ENCODE measurements around the gene ADCY5. TPM values are rescaled to one million over a fixed set of nuclear protein-coding genes. Genes with fewer than 3 reads are reported as not detected.

Gene ADCY5
- total RNA-seq, 1 donor from 2014 or later, result not detected

- no peaks in the 10 kb centered on the region for H3K36me3 ChIP-seq (ENCODE audit: control insufficient read depth, insufficient read depth, low read length)
- no peak for DNase-seq (ENCODE audit: low read depth)
These were observed 53.7 kb downstream of the ADCY5 start for GRCh38 chr3:123395235-123395634.

GRCh38 chr3:123394391-123395020 lies 54.4 kb downstream of the ADCY5 start:
- no peak overlapping the region for H3K4me3 ChIP-seq (ENCODE audit: low read depth, low read length)
- H3K36me3 ChIP-seq (ENCODE audit: control insufficient read depth, insufficient read depth, low read length), result no peaks in the 10 kb centered on the region
- FAIRE-seq, result no peak
- DNase-seq (ENCODE audit: low read depth), result no peak
- TF ChIP-seq CTCF (IDR thresholded peaks at IDR 0.05; ENCODE audit: insufficient read depth, low read length, severe bottlenecking), result no peak
- peaks cover 3% of the 10 kb centered on the region for H3K27me3 ChIP-seq (ENCODE audit: control insufficient read depth, insufficient read depth, low read length)

More at GRCh38 chr3:123395235-123395634, 53.7 kb downstream of the ADCY5 start:
- no peak for FAIRE-seq
- H3K4me3 ChIP-seq (ENCODE audit: low read depth, low read length), result no peak overlapping the region
- no peak for TF ChIP-seq CTCF (IDR thresholded peaks at IDR 0.05; ENCODE audit: insufficient read depth, low read length, severe bottlenecking)
- H3K27me3 ChIP-seq (ENCODE audit: control insufficient read depth, insufficient read depth, low read length), result peaks cover 6% of the 10 kb centered on the region

- H3K27me3 ChIP-seq (ENCODE audit: control insufficient read depth, insufficient read depth, low read length), result no peaks in the 10 kb centered on the region
- TF ChIP-seq CTCF (IDR thresholded peaks at IDR 0.05; ENCODE audit: insufficient read depth, low read length, severe bottlenecking), result no peak
- H3K4me3 ChIP-seq (ENCODE audit: low read depth, low read length), result no peak overlapping the region
- no peak for FAIRE-seq
- H3K36me3 ChIP-seq (ENCODE audit: control insufficient read depth, insufficient read depth, low read length), result no peaks in the 10 kb centered on the region
- peak; percentile 34 for DNase-seq (ENCODE audit: low read depth)
These were observed 55.8 kb downstream of the ADCY5 start for GRCh38 chr3:123392871-123393620.

- DNase-seq (ENCODE audit: low read depth) (no peak), FAIRE-seq (no peak)
- no peaks in the 10 kb centered on the region for H3K27me3 ChIP-seq (ENCODE audit: control insufficient read depth, insufficient read depth, low read length)
- no peak overlapping the region for H3K4me3 ChIP-seq (ENCODE audit: low read depth, low read length)
- TF ChIP-seq CTCF (IDR thresholded peaks at IDR 0.05; ENCODE audit: insufficient read depth, low read length, severe bottlenecking), result no peak
- H3K36me3 ChIP-seq (ENCODE audit: control insufficient read depth, insufficient read depth, low read length), result no peaks in the 10 kb centered on the region
These were observed 56.5 kb downstream of the ADCY5 start for GRCh38 chr3:123392368-123392767.

- FAIRE-seq (no peak), DNase-seq (ENCODE audit: low read depth) (no peak)
- Histone ChIP-seq H3K36me3 (ENCODE audit: control insufficient read depth, insufficient read depth, low read length) (no peaks in the 10 kb centered on the region), H3K27me3 (ENCODE audit: control insufficient read depth, insufficient read depth, low read length) (no peaks in the 10 kb centered on the region), H3K4me3 (ENCODE audit: low read depth, low read length) (no peak overlapping the region)
- TF ChIP-seq CTCF (IDR thresholded peaks at IDR 0.05; ENCODE audit: insufficient read depth, low read length, severe bottlenecking), result no peak
These were observed 57.9 kb downstream of the ADCY5 start for GRCh38 chr3:123390865-123391600.

Data from bronchial epithelial cell (primary cell).